ENCODE data around the gene BUB1B. TPM values are rescaled to one million over a fixed set of nuclear protein-coding genes. Genes with fewer than 3 reads are reported as not detected.

BUB1B gene
- total RNA-seq, 2 donors from 2014 or later, result 10.2 to 48.3 TPM

DNA sequence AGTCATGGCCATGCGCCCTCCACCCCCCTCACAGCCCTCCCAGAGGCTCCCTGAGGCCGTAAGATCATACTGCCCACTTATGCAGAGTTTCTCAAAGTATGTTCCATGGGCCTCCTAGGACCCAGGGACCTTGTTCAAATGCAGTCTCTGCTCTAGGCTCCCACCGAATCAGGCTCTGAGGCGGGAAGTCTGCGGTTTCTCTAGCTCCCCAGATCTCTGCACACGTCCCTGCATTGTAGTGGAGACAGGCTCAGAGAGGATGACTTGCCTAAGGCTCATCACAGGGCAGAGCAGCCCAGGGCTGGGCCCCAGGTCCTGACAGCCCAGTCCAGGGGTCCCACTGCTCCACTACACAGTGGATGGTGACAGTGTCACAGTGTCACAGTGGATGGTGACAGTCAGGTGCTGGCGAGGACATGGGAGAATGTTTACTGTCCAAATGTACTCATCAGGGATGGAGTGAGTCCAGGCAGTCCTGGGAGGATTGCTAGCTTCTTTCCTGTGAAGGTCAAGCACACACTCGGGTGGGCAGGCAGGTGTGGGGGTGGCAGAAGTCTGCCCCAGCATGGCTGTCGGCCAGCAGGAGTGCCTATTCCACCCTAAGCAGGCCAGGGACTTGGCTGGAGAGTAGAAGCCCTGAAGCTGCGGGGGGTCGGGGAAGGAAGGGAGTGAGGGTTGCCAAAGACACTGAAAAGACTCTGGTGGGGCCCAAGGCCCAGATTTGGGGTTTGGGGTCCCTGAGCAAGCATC, 109.6 kb downstream of the BUB1B start:
- no peak for DNase-seq

More for the DNA sequence above, 109.6 kb downstream of the BUB1B start:
- Histone ChIP-seq H3K4me1 (no peaks in the 10 kb centered on the region), H3K4me3 (no peak overlapping the region), H3K9me3 (no peaks in the 10 kb centered on the region), H3K27me3 (no peaks in the 10 kb centered on the region), H3K27ac (no peak overlapping the region), H3K9ac (ENCODE audit: low read depth in 2 of 2, low read length in 2 of 2) (no peak overlapping the region), H3K36me3 (no peaks in the 10 kb centered on the region)
- TF ChIP-seq, protein P1, sequence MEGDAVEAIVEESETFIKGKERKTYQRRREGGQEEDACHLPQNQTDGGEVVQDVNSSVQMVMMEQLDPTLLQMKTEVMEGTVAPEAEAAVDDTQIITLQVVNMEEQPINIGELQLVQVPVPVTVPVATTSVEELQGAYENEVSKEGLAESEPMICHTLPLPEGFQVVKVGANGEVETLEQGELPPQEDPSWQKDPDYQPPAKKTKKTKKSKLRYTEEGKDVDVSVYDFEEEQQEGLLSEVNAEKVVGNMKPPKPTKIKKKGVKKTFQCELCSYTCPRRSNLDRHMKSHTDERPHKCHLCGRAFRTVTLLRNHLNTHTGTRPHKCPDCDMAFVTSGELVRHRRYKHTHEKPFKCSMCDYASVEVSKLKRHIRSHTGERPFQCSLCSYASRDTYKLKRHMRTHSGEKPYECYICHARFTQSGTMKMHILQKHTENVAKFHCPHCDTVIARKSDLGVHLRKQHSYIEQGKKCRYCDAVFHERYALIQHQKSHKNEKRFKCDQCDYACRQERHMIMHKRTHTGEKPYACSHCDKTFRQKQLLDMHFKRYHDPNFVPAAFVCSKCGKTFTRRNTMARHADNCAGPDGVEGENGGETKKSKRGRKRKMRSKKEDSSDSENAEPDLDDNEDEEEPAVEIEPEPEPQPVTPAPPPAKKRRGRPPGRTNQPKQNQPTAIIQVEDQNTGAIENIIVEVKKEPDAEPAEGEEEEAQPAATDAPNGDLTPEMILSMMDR (IDR thresholded peaks at IDR 0.05), result no peak
- intact Hi-C loops (cut with DNase I), result no loop called here

Other genes starting within 250 kb of the BUB1B start
- 1 to 10 TPM in 1 of 2 donors, under 1 TPM in 1; 0.82 to 2.2 TPM for gene GPR176, start 240.8 kb upstream of the BUB1B start, total RNA-seq
- 10 to 100 TPM; 23.9 to 24.0 TPM for gene EIF2AK4, start 227.0 kb upstream of the BUB1B start, total RNA-seq
- gene SRP14, start 121.9 kb upstream of the BUB1B start, total RNA-seq, result 100 to 1,000 TPM; 163 to 167 TPM
- 10 to 100 TPM in 1 of 2 donors, 1 to 10 TPM in 1; 5.0 to 11.6 TPM for gene BMF, start 52.2 kb upstream of the BUB1B start, total RNA-seq
- 10 to 100 TPM in 1 of 2 donors, 1 to 10 TPM in 1; 4.9 to 10.4 TPM for gene PAK6, start 78.0 kb downstream of the BUB1B start, total RNA-seq
- gene ANKRD63, start 122.0 kb downstream of the BUB1B start, total RNA-seq, result not detected
- 1 to 10 TPM; 5.7 to 9.5 TPM for gene PLCB2, start 146.9 kb downstream of the BUB1B start, total RNA-seq
- 10 to 100 TPM; 10.8 to 28.6 TPM for gene INAFM2, start 162.6 kb downstream of the BUB1B start, total RNA-seq
- 10 to 100 TPM; 13.1 to 28.7 TPM for gene CCDC9B, start 179.9 kb downstream of the BUB1B start, total RNA-seq
- 1,000 to 10,000 TPM; 1,442 to 2,028 TPM for gene PHGR1, start 190.0 kb downstream of the BUB1B start, total RNA-seq
- gene DISP2, start 197.2 kb downstream of the BUB1B start, total RNA-seq, result 10 to 100 TPM; 12.6 to 16.3 TPM
- gene KNSTRN, start 221.7 kb downstream of the BUB1B start, total RNA-seq, result 10 to 100 TPM; 12.2 to 51.2 TPM
- 10 to 100 TPM; 74.1 to 86.1 TPM for gene IVD, start 244.7 kb downstream of the BUB1B start, total RNA-seq

Measured in colonic mucosa (tissue), 4 donors.